ENCODE data around the gene RFC3. TPM values are rescaled to one million over a fixed set of nuclear protein-coding genes. Genes with fewer than 3 reads are reported as not detected.

Gene RFC3
- total RNA-seq, 1 experiment from 2014 or later = 30.8 TPM

- Mint-ChIP-seq H3K4me3 (ENCODE audit: low read depth, unreplicated experiment) (no peak overlapping the region), H3K27ac (ENCODE audit: unreplicated experiment) (no peak overlapping the region), H3K4me1 (ENCODE audit: low read depth, unreplicated experiment) (peaks cover 6% of the 10 kb centered on the region), H3K9me3 (ENCODE audit: low read depth, unreplicated experiment) (no peaks in the 10 kb centered on the region), H3K36me3 (ENCODE audit: insufficient read depth, unreplicated experiment) (peaks cover 19% of the 10 kb centered on the region), H3K27me3 (ENCODE audit: unreplicated experiment) (no peaks in the 10 kb centered on the region)
- BruUV-seq (replicated peaks) = no TSS peak
- TF ChIP-seq, protein P1, sequence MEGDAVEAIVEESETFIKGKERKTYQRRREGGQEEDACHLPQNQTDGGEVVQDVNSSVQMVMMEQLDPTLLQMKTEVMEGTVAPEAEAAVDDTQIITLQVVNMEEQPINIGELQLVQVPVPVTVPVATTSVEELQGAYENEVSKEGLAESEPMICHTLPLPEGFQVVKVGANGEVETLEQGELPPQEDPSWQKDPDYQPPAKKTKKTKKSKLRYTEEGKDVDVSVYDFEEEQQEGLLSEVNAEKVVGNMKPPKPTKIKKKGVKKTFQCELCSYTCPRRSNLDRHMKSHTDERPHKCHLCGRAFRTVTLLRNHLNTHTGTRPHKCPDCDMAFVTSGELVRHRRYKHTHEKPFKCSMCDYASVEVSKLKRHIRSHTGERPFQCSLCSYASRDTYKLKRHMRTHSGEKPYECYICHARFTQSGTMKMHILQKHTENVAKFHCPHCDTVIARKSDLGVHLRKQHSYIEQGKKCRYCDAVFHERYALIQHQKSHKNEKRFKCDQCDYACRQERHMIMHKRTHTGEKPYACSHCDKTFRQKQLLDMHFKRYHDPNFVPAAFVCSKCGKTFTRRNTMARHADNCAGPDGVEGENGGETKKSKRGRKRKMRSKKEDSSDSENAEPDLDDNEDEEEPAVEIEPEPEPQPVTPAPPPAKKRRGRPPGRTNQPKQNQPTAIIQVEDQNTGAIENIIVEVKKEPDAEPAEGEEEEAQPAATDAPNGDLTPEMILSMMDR (IDR thresholded peaks at IDR 0.05; ENCODE audit: unreplicated experiment) = no peak
- no peak for DNase-seq
- intact Hi-C loops (cut with micrococcal nuclease; ENCODE audit: unreplicated experiment) = no loop called here
- CTCF ChIA-PET = no interaction called here
Observed at GRCh38 chr13:33815011-33815550, 2.9 kb upstream of the RFC3 start.

DNA sequence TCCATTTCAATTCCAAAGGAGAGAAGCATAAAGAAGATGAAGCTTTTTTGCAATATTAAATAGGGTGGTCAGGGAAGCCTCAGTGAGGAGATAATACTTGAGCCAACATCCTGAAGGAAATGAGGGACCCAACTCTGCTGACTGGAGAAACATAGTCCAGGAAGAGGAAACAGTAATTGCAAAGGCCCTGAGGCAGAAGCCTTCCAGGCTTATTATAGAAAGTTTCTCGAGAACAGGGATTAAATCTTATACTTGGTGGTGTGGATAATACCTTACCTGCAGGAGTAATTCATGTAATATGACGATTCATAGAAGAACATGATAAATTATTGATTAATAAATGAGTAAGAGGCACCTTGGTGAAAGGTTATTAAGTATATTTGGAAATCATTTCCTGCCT is 1.0 kb upstream of the RFC3 start:
- intact Hi-C loops (cut with micrococcal nuclease; ENCODE audit: unreplicated experiment) = no loop called here
- BruUV-seq (replicated peaks) = no TSS peak
- TF ChIP-seq, protein P1 (IDR thresholded peaks at IDR 0.05; ENCODE audit: unreplicated experiment) = no peak
- no peak for DNase-seq
- Mint-ChIP-seq H3K4me3 (ENCODE audit: low read depth, unreplicated experiment) (no peak overlapping the region), H3K27ac (ENCODE audit: unreplicated experiment) (no peak overlapping the region), H3K9me3 (ENCODE audit: low read depth, unreplicated experiment) (no peaks in the 10 kb centered on the region), H3K36me3 (ENCODE audit: insufficient read depth, unreplicated experiment) (peaks cover 22% of the 10 kb centered on the region), H3K4me1 (ENCODE audit: low read depth, unreplicated experiment) (peaks cover 8% of the 10 kb centered on the region), H3K27me3 (ENCODE audit: unreplicated experiment) (no peaks in the 10 kb centered on the region)
- CTCF ChIA-PET = interaction anchor here (0.6 kb wide), 1 partner anchor 45 kb away, joined by 7 read pairs; no protein-coding TSS in a partner anchor

- TF ChIP-seq, protein P1 (IDR thresholded peaks at IDR 0.05; ENCODE audit: unreplicated experiment) = no peak
- H3K9me3 Mint-ChIP-seq (ENCODE audit: low read depth, unreplicated experiment) = no peaks in the 10 kb centered on the region
- H3K27ac Mint-ChIP-seq (ENCODE audit: unreplicated experiment) = peak overlapping the region; percentile 75
- peaks cover 8% of the 10 kb centered on the region for H3K4me1 Mint-ChIP-seq (ENCODE audit: low read depth, unreplicated experiment)
- DNase-seq = no peak
- TSS peak; percentile 80 for BruUV-seq (replicated peaks)
- intact Hi-C loops (cut with micrococcal nuclease; ENCODE audit: unreplicated experiment) = no loop called here
- peaks cover 24% of the 10 kb centered on the region for H3K36me3 Mint-ChIP-seq (ENCODE audit: insufficient read depth, unreplicated experiment)
- peak overlapping the region; percentile 78 for H3K4me3 Mint-ChIP-seq (ENCODE audit: low read depth, unreplicated experiment)
- H3K27me3 Mint-ChIP-seq (ENCODE audit: unreplicated experiment) = no peaks in the 10 kb centered on the region
- CTCF ChIA-PET = no interaction called here
Observed at GRCh38 chr13:33817513-33817900, 442 bp upstream of the RFC3 start.

GRCh38 chr13:33825083-33825482 is 7.1 kb downstream of the RFC3 start:
- TF ChIP-seq, protein P1 (IDR thresholded peaks at IDR 0.05; ENCODE audit: unreplicated experiment) = no peak
- no peak overlapping the region for H3K27ac Mint-ChIP-seq (ENCODE audit: unreplicated experiment)
- no TSS peak for BruUV-seq (replicated peaks)
- H3K27me3 Mint-ChIP-seq (ENCODE audit: unreplicated experiment) = no peaks in the 10 kb centered on the region
- CTCF ChIA-PET = no interaction called here
- no peak for DNase-seq
- intact Hi-C loops (cut with micrococcal nuclease; ENCODE audit: unreplicated experiment) = no loop called here
- peaks cover 2% of the 10 kb centered on the region for H3K4me1 Mint-ChIP-seq (ENCODE audit: low read depth, unreplicated experiment)
- H3K4me3 Mint-ChIP-seq (ENCODE audit: low read depth, unreplicated experiment) = no peak overlapping the region
- no peaks in the 10 kb centered on the region for H3K9me3 Mint-ChIP-seq (ENCODE audit: low read depth, unreplicated experiment)
- H3K36me3 Mint-ChIP-seq (ENCODE audit: insufficient read depth, unreplicated experiment) = peaks cover 11% of the 10 kb centered on the region
